Activated B cell treated with CpG ODN at 0.5 μM for 24 hours (primary cell): ENCODE results near the gene IMPDH1. TPM values are rescaled to one million over a fixed set of nuclear protein-coding genes. Genes with fewer than 3 reads are reported as not detected.

Experiments
- ATAC-seq: fragments of 200-7000 bp; cut with Tn5 transposase; one replicate; pipeline ENCODE4 v1.10.0; 2021; ENCODE audit warnings: low read depth, mild to moderate bottlenecking, moderate library complexity
- CTCF ChIA-PET: fragments of 350-600 bp; sonication (Branson Sonifier 250); formaldehyde crosslinking; loops from one replicate; lab custom pipeline; 2021; ENCODE audit warnings: antibody characterized with exemption; lab: Charles Lee
- POLR2A ChIA-PET: fragments of 350-600 bp; sonication (Branson Sonifier 250); formaldehyde crosslinking; loops from one replicate; lab custom pipeline; 2021; ENCODE audit warnings: antibody characterized with exemption; lab: Charles Lee
- DNase-seq: peaks from one replicate; pipeline ENCODE4 v3.0.0; 2022
- H3K27ac Mint-ChIP-seq: one replicate; pipeline ENCODE4 v1.8.0; 2020; ENCODE audit warnings: mixed read lengths
- H3K27me3 Mint-ChIP-seq: one replicate; pipeline ENCODE4 v1.8.0; 2021; ENCODE audit warnings: mixed read lengths
- H3K36me3 Mint-ChIP-seq: one replicate; pipeline ENCODE4 v1.8.0; 2021; ENCODE audit warnings: low read depth, mixed read lengths
- H3K4me1 Mint-ChIP-seq: one replicate; pipeline ENCODE4 v1.8.0; 2021; ENCODE audit warnings: mixed read lengths
- H3K4me3 Mint-ChIP-seq: one replicate; pipeline ENCODE4 v1.8.0; 2020; ENCODE audit warnings: mild to moderate bottlenecking, mixed read lengths
- H3K9me3 Mint-ChIP-seq: one replicate; pipeline ENCODE4 v1.8.0; 2020; ENCODE audit warnings: mixed read lengths
- CTCF ChIP-seq: fragments of 200-600 bp; IDR thresholded peaks from one replicate; pipeline ENCODE4 v1.8.0; 2022; ENCODE audit warnings: antibody characterized with exemption, mild to moderate bottlenecking
- intact Hi-C: fragments of 100-400 bp; cut with micrococcal nuclease; formaldehyde crosslinking; loops from one replicate; pipeline ENCODE4 v1.15.1; 2024
- total RNA-seq: library from RNA; stranded (reverse); gene quantifications from 2 replicates; pipeline ENCODE4 v1.2.3, GENCODE V29; 2022

IMPDH1 gene
- total RNA-seq, 1 donor from 2014 or later: 45.8 TPM

GRCh38 chr7:128380483-128381106, 29.2 kb downstream of the IMPDH1 start:
- no peak overlapping the region for H3K27ac Mint-ChIP-seq
- H3K27me3 Mint-ChIP-seq: no peaks in the 10 kb centered on the region
- no peaks in the 10 kb centered on the region for H3K9me3 Mint-ChIP-seq
- ChIA-PET CTCF (no interaction called here), POLR2A (no interaction called here)
- DNase-seq (no peak), ATAC-seq (no peak)
- H3K4me3 Mint-ChIP-seq: no peak overlapping the region
- no peaks in the 10 kb centered on the region for H3K4me1 Mint-ChIP-seq
- intact Hi-C loops: no loop called here
- TF ChIP-seq CTCF: no peak
- H3K36me3 Mint-ChIP-seq: no peaks in the 10 kb centered on the region

- CTCF ChIA-PET: no interaction called here
- Mint-ChIP-seq H3K9me3 (no peaks in the 10 kb centered on the region), H3K4me1 (no peaks in the 10 kb centered on the region), H3K36me3 (no peaks in the 10 kb centered on the region), H3K27ac (no peak overlapping the region), H3K27me3 (no peaks in the 10 kb centered on the region), H3K4me3 (no peak overlapping the region)
- TF ChIP-seq CTCF: no peak
- POLR2A ChIA-PET: no interaction called here
- ATAC-seq: no peak
- DNase-seq: no peak
- intact Hi-C loops: no loop called here
These were observed 29.8 kb downstream of the IMPDH1 start for GRCh38 chr7:128379900-128380479.

- TF ChIP-seq CTCF: no peak
- H3K4me3 Mint-ChIP-seq: no peak overlapping the region
- peaks cover 4% of the 10 kb centered on the region for H3K27me3 Mint-ChIP-seq
- H3K36me3 Mint-ChIP-seq: no peaks in the 10 kb centered on the region
- ChIA-PET POLR2A (interaction anchor here (0.7 kb wide), 1 partner anchor 42 kb away, joined by 3 read pairs; no protein-coding TSS in a partner anchor), CTCF (interaction anchor here (0.9 kb wide), 1 partner anchor 49 kb away, joined by 4 read pairs; no protein-coding TSS in a partner anchor)
- H3K4me1 Mint-ChIP-seq: no peaks in the 10 kb centered on the region
- no peak overlapping the region for H3K27ac Mint-ChIP-seq
- ATAC-seq (no peak), DNase-seq (no peak)
- H3K9me3 Mint-ChIP-seq: peaks cover 3% of the 10 kb centered on the region
- intact Hi-C loops: no loop called here
These were observed 31.1 kb downstream of the IMPDH1 start for GRCh38 chr7:128378637-128379036.

GRCh38 chr7:128376077-128376476, 33.7 kb downstream of the IMPDH1 start:
- H3K9me3 Mint-ChIP-seq: peaks cover 3% of the 10 kb centered on the region
- ChIA-PET CTCF (interaction anchor here (1.8 kb wide), 1 partner anchor 11 kb away, joined by 4 read pairs; no protein-coding TSS in a partner anchor), POLR2A (no interaction called here)
- DNase-seq (no peak), ATAC-seq (no peak)
- no peak overlapping the region for H3K27ac Mint-ChIP-seq
- no peaks in the 10 kb centered on the region for H3K4me1 Mint-ChIP-seq
- H3K27me3 Mint-ChIP-seq: peaks cover 7% of the 10 kb centered on the region
- no peaks in the 10 kb centered on the region for H3K36me3 Mint-ChIP-seq
- intact Hi-C loops: no loop called here
- TF ChIP-seq CTCF: no peak
- no peak overlapping the region for H3K4me3 Mint-ChIP-seq

GRCh38 chr7:128374041-128374440, 35.7 kb downstream of the IMPDH1 start:
- intact Hi-C loops: no loop called here
- no peak for DNase-seq
- ChIA-PET CTCF (interaction anchor here (0.5 kb wide), 1 partner anchor 14 kb away, joined by 3 read pairs; no protein-coding TSS in a partner anchor), POLR2A (interaction anchor here (0.6 kb wide), 1 partner anchor 707 kb away, joined by 8 read pairs; no protein-coding TSS in a partner anchor)
- no peak for TF ChIP-seq CTCF
- Mint-ChIP-seq H3K27ac (no peak overlapping the region), H3K9me3 (peaks cover 3% of the 10 kb centered on the region), H3K36me3 (no peaks in the 10 kb centered on the region), H3K4me1 (no peaks in the 10 kb centered on the region), H3K4me3 (no peak overlapping the region), H3K27me3 (peaks cover 12% of the 10 kb centered on the region)
- ATAC-seq: no peak
